Measurements from ENCODE around the gene GOSR2.

Gene GOSR2

DNA sequence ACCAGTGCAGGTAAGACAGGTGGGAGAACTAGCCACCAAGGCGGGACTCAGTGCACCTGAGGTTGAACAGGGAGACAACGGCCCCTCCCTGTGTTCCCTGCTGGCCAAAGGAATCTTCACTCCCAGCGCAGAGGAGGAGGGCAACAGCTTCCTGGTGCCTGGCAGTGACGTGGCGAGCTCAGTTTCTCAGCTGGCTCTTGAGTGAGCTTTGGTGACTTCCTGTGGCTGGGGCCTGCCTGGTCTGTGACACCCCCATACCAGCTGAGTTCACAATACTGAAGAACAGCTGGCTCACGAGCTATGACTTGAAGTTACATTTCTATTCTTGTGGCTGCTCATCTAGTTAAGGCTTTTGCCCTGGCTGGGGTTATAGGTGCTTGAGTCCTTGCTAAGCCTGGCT lies 45.5 kb upstream of the GOSR2 start:
- no peak overlapping the region for H3K4me3 ChIP-seq (ENCODE audit: low read depth, low read length)
- TF ChIP-seq, protein P1, sequence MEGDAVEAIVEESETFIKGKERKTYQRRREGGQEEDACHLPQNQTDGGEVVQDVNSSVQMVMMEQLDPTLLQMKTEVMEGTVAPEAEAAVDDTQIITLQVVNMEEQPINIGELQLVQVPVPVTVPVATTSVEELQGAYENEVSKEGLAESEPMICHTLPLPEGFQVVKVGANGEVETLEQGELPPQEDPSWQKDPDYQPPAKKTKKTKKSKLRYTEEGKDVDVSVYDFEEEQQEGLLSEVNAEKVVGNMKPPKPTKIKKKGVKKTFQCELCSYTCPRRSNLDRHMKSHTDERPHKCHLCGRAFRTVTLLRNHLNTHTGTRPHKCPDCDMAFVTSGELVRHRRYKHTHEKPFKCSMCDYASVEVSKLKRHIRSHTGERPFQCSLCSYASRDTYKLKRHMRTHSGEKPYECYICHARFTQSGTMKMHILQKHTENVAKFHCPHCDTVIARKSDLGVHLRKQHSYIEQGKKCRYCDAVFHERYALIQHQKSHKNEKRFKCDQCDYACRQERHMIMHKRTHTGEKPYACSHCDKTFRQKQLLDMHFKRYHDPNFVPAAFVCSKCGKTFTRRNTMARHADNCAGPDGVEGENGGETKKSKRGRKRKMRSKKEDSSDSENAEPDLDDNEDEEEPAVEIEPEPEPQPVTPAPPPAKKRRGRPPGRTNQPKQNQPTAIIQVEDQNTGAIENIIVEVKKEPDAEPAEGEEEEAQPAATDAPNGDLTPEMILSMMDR (IDR thresholded peaks at IDR 0.05; ENCODE audit: borderline replicate concordance, insufficient read depth, low read depth, low read length), result no peak

DNA sequence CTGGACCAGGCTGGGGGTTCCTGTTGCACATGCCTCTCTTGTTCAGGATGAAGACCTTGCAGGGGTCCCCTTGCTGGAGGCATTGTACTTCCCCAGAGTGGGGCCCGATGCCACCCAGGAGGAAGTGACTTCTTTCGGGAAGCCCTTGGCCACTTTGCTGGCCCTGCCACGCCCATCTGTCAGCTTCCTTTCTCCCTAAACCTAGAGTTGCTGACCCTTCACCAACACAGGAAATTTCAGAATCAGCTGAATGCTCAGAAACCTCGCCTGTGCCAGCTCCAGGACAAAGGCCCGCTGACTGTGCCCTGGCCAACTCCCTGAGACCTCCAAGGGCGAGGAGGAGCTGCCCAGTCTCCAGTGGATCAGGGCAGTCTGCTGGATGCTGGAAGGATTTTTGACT lies 44.9 kb upstream of the GOSR2 start:
- no peak overlapping the region for H3K4me3 ChIP-seq (ENCODE audit: low read depth, low read length)
- TF ChIP-seq, protein P1 (IDR thresholded peaks at IDR 0.05; ENCODE audit: borderline replicate concordance, insufficient read depth, low read depth, low read length), result no peak

DNA sequence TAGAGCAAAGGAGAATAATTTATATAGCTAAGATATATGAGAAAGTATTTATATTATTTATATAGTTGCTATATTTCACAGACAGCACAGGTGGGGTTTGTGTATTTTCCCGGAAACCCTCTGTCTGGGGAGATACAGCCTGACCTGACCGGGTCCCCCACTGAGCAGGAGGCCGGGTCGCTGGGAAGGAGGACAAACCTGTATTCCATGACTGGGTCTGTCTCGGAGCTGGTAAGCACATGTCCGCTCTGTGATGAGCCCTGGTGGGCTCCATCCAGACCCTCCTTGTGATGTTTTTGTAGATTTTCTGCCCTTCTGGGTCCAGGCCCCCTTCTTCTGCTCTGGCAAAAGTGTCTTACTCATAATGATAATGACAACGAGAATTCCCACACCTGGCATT lies 43.9 kb upstream of the GOSR2 start:
- H3K4me3 ChIP-seq (ENCODE audit: low read depth, low read length), result no peak overlapping the region
- TF ChIP-seq, protein P1 (IDR thresholded peaks at IDR 0.05; ENCODE audit: borderline replicate concordance, insufficient read depth, low read depth, low read length), result no peak

DNA sequence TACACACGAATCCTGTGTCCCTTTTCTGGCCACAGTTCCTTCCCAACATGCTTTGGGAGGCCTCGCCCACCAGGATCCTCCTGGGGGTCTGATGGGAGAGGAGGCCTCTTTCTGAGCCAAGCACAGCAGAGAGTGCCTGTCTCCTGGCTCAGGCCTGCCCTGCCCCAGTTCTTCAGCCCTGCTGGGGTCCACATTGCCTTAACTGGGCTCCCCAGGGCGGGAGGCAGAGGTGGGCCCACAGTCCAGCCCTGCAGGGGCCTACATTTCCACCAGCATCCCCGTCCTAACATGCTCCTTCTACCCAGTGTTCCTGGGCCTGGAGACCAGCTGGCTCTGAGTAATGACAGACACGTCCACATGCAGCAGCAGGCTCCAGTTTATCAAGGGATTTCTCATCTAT lies 41.9 kb upstream of the GOSR2 start:
- TF ChIP-seq, protein P1 (IDR thresholded peaks at IDR 0.05; ENCODE audit: borderline replicate concordance, insufficient read depth, low read depth, low read length), result no peak
- H3K4me3 ChIP-seq (ENCODE audit: low read depth, low read length), result no peak overlapping the region

DNA sequence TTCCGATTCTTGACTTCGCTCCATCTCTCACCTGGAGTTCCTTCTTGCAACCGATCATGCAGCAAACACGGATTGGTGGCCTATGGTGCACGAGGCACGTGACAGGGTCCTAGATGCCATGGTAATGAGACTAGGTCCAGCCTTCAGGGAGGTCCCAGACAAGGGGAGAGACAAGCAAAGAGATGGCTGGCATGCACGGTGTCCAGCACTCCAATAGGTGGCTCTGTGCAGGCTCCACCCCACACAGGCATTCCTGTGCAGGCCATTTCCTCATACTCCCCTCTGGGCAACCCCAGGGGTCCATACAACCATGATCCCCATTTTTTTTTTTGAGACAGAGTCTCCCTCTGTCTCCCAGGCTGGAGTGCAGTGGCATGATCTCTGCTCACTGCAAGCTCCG lies 40.3 kb upstream of the GOSR2 start:
- TF ChIP-seq, protein P1 (IDR thresholded peaks at IDR 0.05; ENCODE audit: borderline replicate concordance, insufficient read depth, low read depth, low read length), result no peak

DNA sequence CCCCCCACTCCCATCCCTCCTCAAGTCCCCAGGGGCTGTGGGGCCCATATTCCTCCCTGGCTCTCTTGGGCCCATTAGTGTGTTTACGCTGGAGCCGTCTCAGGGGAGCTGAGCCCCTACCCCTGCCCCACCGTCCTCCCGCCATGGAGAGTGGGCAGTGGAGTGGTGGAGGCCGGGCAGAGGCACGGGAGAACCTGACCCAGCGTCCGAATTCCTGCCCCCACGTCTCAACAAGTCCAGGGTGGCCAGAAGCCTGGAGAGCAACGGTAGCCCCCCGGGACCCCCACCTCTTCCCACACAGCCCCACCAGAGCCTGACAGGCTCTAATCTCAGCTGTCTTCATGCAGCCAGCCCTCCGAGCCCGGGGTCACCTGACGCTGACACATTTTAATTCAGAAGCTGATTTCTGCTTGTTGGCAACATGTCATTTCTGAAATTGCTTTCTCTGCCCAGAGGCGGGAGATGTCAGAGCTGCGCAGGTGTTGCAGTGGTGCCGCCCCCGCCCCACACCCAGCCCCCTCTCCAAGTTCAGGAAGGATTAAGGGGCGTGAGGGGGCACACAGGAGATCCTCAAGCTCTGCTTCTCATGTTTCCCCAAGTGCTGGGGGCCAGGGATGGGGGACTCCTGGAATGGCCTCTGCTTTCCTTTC lies 39.0 kb upstream of the GOSR2 start:
- TF ChIP-seq, protein P1 (IDR thresholded peaks at IDR 0.05; ENCODE audit: borderline replicate concordance, insufficient read depth, low read depth, low read length), result no peak
- no peak overlapping the region for H3K4me3 ChIP-seq (ENCODE audit: low read depth, low read length)

More for the DNA sequence above, 40.3 kb upstream of the GOSR2 start:
- no peak overlapping the region for H3K4me3 ChIP-seq (ENCODE audit: low read depth, low read length)

DNA sequence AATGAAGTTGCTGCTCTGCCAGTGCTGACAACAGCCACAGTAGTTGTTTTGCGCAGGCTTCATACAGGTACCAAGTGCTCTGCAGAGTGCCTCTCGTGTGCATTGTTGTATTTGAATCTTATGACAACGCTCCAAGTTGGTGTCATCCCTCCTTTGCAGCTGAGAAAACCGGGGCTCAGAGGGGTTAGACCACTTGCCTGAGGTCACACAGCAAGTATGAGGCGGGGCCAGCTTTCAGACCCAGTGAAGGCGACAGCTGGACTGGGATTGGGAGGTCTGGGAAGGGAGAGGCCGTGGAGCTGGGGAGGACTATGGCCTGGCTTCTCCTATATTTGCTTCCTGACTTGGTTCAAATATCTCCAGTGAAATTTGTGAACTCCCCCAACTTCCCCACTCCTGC lies 38.4 kb upstream of the GOSR2 start:
- no peak overlapping the region for H3K4me3 ChIP-seq (ENCODE audit: low read depth, low read length)
- TF ChIP-seq, protein P1 (IDR thresholded peaks at IDR 0.05; ENCODE audit: borderline replicate concordance, insufficient read depth, low read depth, low read length), result no peak

Data from GM12875 (cell line).